GM21360 (cell line): Measurements from ENCODE around the gene PDLIM3.
A peak's percentile ranks its signal among the peaks of the same experiment; 100 is the strongest.

ENCODE experiments used
- ATAC-seq: cut with Tn5 transposase; IDR thresholded peaks from one replicate; pipeline ENCODE4 v1.9.1; 2021; ENCODE audit warnings: mild to moderate bottlenecking, moderate library complexity; ENCODE audit not compliant: unreplicated experiment

PDLIM3 gene

DNA sequence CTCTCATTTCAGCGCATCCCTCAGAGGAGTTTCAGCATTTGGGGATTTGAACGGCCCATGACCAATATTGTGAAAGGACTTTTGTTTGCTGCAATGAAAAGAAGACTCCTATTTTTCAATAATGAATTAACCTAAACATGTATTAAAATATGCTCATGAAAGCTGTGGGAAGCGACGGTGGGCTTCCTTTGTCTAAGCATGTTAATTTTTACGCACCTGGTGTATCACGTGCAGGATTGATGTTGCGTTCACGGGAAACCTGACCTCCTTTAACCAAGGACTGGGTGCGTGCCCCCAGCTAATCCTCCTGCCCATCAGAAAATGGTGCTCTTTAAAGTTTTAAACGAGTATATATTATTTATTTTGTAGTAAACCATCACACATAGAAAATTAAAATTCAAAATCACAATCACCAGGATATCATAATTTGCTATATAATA, 63.2 kb downstream of the PDLIM3 start:
- no peak for ATAC-seq

DNA sequence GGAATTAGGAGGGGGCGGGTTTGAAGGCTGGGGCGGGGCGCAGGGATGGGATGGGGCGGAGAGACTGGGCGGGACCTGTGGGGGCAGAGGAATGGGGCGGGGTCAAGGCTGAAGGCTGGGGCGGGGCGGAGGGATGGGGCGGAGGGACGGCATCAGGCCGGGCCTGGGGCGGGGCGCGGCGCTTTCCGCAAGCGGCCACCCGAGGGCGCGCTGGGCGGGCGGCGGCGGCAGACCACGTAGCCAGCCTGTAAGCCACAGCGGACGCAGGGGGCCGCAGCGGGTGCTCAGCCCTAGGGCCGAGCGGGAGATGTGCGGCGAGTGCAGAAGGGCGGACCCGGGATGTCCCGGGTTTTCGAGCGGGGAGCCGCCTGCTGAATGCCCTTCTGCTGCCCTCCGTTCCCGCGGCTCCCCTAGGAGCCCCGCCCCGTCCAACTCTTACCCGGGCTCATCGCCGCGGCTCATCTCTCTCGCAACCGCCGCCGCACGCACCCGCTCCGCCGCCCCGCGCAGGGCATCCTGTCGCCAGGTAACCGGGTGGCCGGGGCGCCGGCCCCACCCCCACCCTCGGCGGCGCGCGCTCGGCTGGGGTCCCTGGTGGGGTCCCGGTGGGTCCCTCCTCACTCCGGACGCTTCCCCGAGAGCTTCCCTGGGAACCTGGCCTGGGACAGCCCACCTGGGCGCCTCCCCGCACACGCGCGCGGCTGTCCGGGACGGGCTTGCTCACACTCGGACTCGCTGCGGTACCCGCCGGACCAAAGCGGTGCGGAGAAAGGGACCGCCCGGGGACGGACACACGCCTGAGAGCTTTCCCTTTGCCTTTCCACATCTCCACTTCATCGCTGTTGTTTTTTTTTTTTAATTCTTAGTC, 63.8 kb downstream of the PDLIM3 start, which contains the start of gene CCDC110:
Gene CCDC110, minus strand, starts transcription at position 499 of the 868 bp plus-strand sequence. Its CDS starts 50 bp downstream, at position 449.
- peak; percentile 88 for ATAC-seq

DNA sequence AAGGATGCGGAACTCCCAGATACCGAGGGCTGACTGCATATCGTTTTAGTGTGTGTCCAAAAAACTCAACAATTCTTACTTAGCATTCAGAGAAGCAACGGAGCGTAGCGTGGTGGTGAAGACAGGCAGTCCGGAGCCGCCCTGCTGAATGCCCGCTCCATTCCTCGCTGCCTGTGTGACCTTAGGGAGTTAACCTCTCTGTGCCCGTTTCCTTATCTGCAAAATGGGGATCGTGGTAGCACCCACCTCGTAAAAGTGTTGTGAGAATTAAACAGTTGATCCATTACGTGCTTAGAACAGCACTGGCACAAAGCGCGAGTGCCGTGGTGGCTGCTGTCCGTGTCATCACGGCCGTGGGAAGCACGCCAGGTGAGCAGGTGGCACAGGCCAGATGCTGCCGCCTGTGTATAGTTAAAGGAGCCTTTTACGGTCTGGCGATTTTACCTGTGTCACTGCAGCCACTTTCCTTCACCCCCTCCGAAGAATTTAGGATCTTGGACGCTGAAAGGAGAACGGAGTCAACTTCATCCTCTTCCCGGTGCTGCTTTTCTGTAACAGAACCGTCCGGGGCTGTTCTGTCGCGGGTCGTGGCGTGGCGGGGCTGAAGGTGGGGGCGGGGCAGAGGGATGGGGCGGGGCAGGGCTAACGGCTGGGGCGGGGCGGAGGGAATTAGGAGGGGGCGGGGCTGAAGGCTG, 64.7 kb downstream of the PDLIM3 start:
- peak; percentile 5 for ATAC-seq

DNA sequence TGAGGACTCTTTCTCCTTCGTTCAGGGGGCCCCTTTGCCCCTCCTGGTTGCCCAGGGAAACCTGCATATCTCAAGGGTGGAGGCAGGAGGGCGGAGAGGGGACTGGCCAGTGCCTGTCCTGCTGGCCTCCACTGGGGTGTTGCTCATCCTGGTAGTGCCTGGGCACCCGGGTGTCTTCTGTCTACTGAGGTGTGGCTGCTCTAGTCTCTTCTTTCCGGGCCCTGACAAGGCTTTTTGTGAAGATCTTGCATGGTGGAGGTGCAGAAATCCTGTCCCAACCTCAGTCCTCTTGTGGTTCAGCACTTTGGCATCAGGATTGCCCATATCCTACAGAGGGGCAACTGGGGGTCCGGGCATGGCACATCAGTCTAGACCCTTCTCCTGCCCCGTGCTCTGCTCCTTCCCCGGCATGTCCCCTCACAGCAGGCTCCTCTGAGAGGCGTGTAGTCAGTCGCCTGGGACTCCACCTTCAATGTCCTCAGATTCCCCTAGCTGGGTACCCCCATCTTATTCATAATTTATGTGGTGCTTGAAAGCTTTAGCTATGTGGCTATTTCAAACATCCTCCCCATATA, 65.6 kb downstream of the PDLIM3 start:
- ATAC-seq, result no peak

DNA sequence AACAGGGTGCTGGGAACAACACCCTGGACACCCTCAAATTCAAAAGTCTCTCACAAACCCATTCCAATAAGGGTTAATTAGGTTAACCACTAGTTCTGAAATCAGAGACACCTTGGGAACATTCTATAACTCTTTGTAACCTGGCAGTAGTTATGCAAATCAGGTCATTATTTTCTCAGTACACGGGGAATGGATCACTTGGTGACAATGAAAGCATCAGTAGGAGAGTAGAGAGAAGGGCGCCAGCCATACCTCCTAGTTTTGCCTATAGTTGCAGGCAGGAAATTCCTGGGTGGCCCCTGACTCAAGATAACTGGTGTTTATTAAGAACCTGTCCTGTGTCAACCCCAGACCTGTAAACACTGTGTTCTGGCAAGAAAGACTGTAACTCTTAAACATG, 66.3 kb downstream of the PDLIM3 start:
- no peak for ATAC-seq

DNA sequence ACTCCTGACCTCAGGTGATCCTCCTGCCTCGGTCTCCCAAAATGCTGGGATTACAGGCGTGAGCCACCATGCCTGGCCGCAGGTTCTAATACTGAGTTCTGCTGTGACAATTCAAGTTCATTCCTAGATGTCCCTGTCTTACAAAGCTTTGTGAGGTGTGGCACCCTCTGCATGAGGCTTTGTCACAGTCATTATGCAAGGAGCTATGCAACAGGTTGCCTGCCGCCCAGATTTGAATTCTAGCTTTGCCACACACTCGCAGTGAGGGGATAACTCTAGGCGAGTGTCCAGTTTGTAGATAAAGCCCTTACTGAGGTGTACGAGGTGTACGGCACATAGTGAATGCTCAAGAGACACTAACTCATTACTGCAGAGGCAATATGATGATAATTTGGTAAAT, 67.3 kb downstream of the PDLIM3 start:
- no peak for ATAC-seq

DNA sequence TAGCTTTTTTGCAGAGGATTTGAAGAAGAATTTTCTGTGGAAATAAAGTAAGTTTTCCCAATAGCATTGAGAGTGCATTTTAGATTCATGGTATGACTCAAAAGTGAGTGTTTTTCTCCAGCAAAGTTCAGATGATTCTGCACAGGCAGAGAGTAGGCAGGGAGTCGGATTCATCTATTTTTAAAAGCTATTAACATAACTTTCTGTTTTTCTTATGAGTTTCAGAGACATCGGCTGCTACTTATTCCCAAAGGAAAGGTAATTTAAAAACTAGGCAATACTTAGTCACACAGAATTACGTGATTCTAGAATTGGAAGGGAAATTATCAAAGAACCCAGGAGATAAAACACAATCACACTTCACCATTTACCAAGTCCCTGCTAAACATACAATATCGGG, 68.2 kb downstream of the PDLIM3 start:
- ATAC-seq, result no peak

DNA sequence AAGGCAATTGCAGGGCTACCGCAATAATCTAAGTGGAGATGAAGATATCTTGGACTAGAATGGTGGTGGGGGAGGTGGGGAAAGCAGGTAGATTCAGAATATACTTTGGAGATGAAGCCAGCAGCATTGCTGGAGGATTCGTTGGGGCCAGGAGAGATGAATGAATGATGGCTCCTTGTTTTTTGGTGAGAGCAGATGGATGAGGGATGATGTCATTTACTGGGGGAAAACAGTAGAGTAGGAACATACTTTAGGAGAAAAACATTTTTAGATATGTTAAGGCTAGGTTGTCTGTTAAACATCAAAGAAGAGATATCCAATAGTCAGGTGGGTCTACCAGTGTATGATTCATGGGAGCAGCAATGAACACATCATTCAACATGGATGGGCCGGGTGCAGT, 69.6 kb downstream of the PDLIM3 start:
- no peak for ATAC-seq

DNA sequence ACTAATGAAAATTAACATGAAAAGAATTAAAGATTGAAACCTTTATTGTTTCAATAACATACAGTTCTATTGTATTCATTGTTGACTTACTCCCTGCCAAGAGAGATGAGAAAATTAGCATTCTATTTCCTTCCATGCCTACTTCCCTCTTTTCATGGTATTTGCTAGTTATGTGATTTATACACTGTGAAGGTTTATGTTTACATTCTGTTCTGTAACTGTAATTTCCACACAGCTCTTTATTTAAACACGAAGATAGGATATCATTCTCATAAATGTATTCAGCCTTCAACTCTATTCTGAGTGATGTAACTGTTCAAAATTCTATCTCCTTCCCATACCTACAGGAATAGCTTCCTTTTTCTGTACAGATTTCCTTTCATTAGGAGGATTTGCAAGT, 70.4 kb downstream of the PDLIM3 start:
- ATAC-seq, result no peak

DNA sequence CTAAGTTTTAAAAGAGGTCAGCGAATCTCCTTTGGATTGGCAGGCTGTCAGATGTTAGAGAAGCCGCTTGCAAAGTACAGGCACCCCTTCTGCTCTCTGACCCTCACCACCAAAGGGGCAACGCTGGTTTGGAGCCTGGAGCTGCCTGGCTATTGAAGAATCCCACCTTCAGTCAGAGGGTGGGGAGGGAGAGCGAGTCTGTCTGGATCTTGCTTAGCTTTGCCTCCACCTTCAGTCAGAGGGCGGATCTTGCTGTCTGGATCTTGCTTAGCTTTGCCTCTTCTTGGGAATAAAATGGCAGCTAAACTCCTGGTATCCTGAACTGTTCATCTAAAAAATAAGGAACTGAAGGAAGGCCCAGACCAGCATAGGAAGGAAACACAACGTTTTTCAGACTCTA, 71.1 kb downstream of the PDLIM3 start:
- no peak for ATAC-seq

DNA sequence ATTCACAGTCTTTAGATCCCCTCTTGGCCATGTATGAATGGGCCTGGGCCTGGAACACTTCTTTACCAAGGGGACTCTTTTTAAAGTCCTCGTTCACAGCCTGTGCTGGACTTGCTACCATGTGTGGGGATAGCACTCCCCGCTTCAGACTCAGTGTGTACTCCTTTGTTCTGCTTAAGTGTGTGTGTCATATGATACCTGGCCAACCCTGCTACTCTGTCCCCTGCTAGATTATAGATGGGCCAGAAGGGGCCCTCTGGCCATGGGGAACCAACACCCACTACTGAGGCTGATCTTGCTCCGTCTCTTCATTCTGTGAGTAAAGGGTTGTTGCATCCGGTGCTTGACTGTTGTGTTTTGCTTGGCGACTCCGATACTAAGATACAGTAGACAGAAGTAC, 71.8 kb downstream of the PDLIM3 start:
- no peak for ATAC-seq

DNA sequence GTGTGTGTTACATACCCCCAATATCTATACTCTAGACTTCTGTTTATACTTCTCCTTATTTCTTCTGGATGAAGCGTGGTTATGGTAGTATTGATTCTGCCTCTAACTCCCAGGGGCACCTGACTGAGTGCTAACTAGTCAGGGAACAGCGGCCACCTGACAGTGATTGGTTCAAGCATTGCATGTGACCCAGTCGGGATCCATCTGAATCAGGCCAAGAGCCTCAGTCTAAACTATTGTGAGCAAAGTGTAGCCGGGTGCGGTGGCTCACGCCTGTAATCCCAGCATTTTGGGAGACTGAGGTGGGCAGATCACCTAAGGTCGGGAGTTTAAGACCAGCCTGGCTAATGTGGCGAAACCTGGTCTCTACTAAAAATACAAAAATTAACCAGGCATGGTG, 73.7 kb downstream of the PDLIM3 start:
- ATAC-seq, result no peak

DNA sequence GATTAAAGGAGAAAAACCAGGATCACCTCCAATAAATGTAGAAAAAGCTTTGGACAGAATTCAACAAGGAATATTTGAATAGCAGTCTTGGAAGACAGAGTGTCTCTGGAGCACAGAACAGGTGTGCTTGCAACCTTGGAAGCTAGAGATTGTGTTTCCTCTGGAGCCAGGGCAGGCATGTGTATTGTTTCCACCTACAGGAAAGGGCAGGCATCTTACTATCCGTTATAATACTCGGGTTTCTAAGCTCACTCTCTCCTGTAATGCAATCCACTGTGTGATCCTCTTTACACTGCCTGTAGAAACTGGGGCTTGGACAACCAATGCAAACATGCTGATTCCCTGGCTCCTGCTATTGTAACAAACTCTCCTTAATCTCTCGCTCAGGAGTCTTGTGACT, 78.2 kb downstream of the PDLIM3 start:
- ATAC-seq, result no peak

DNA sequence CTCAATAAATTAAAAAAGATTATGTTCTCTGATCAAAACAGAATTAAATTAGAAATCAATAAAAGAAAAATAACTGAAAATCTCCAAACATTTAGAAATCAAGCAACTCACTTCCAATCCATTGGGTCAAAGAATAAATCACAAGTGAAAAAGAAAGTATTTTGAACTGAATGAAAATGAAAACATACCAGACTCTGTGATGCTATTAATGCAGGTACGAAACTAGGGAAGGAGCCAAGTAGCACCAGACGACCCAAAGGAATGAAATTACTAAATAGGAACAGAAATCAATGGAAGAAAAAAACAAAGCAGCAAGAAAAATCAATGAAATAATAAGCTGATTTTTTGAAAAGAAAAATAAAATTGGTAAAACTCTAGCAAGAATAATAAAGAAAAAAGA, 79.2 kb downstream of the PDLIM3 start:
- no peak for ATAC-seq
